ENCODE data around the gene MYRFL. TPM values are rescaled to one million over a fixed set of nuclear protein-coding genes. Genes with fewer than 3 reads are reported as not detected.
A peak's percentile ranks its signal among the peaks of the same experiment; 100 is the strongest.

The MYRFL gene
- total RNA-seq, 4 donors from 2014 or later: 1.5 TPM; not detected in 3

- intact Hi-C loops (cut with DNase I; ENCODE audit: low total_unique reads): no loop called here
- H3K27ac ChIP-seq: no peak overlapping the region
- TF ChIP-seq POLR2A (IDR thresholded peaks at IDR 0.05) (no peak), CTCF (IDR thresholded peaks at IDR 0.05) (no peak)
- no peaks in the 10 kb centered on the region for H3K9me3 ChIP-seq
- H3K36me3 ChIP-seq: no peaks in the 10 kb centered on the region
- H3K4me3 ChIP-seq: no peak overlapping the region
- no peaks in the 10 kb centered on the region for H3K4me1 ChIP-seq
- H3K27me3 ChIP-seq: no peaks in the 10 kb centered on the region
- DNase-seq: no peak
Observed at GRCh38 chr12:69961246-69961645, 136.2 kb downstream of the MYRFL start.

GRCh38 chr12:69966409-69966808, 141.4 kb downstream of the MYRFL start:
- Histone ChIP-seq H3K36me3 (no peaks in the 10 kb centered on the region), H3K27me3 (no peaks in the 10 kb centered on the region), H3K9me3 (no peaks in the 10 kb centered on the region), H3K27ac (no peak overlapping the region), H3K4me1 (no peaks in the 10 kb centered on the region), H3K4me3 (no peak overlapping the region)
- intact Hi-C loops (cut with DNase I; ENCODE audit: low total_unique reads): no loop called here
- TF ChIP-seq POLR2A (IDR thresholded peaks at IDR 0.05) (no peak), CTCF (IDR thresholded peaks at IDR 0.05) (no peak)
- peak in 1 of 2 donors; percentile 22 for DNase-seq

GRCh38 chr12:69966839-69967238, 141.8 kb downstream of the MYRFL start:
- no peaks in the 10 kb centered on the region for H3K4me1 ChIP-seq
- no peaks in the 10 kb centered on the region for H3K27me3 ChIP-seq
- no peak for DNase-seq
- H3K27ac ChIP-seq: no peak overlapping the region
- H3K9me3 ChIP-seq: no peaks in the 10 kb centered on the region
- H3K4me3 ChIP-seq: no peak overlapping the region
- no peaks in the 10 kb centered on the region for H3K36me3 ChIP-seq
- intact Hi-C loops (cut with DNase I; ENCODE audit: low total_unique reads): no loop called here
- TF ChIP-seq POLR2A (IDR thresholded peaks at IDR 0.05) (no peak), CTCF (IDR thresholded peaks at IDR 0.05) (no peak)

GRCh38 chr12:69969011-69969410, 144.0 kb downstream of the MYRFL start:
- no peak overlapping the region for H3K27ac ChIP-seq
- no peaks in the 10 kb centered on the region for H3K27me3 ChIP-seq
- H3K4me1 ChIP-seq: no peaks in the 10 kb centered on the region
- TF ChIP-seq POLR2A (IDR thresholded peaks at IDR 0.05): no peak
- TF ChIP-seq CTCF (IDR thresholded peaks at IDR 0.05): no peak
- no peak for DNase-seq
- intact Hi-C loops (cut with DNase I; ENCODE audit: low total_unique reads): no loop called here
- H3K36me3 ChIP-seq: no peaks in the 10 kb centered on the region
- H3K4me3 ChIP-seq: no peak overlapping the region
- no peaks in the 10 kb centered on the region for H3K9me3 ChIP-seq

- H3K27me3 ChIP-seq: no peaks in the 10 kb centered on the region
- intact Hi-C loops (cut with DNase I; ENCODE audit: low total_unique reads): no loop called here
- TF ChIP-seq POLR2A (IDR thresholded peaks at IDR 0.05) (no peak), CTCF (IDR thresholded peaks at IDR 0.05) (no peak)
- no peak overlapping the region for H3K27ac ChIP-seq
- no peak for DNase-seq
- no peaks in the 10 kb centered on the region for H3K4me1 ChIP-seq
- no peaks in the 10 kb centered on the region for H3K36me3 ChIP-seq
- H3K9me3 ChIP-seq: no peaks in the 10 kb centered on the region
- H3K4me3 ChIP-seq: no peak overlapping the region
Observed at GRCh38 chr12:69972136-69972535, 147.1 kb downstream of the MYRFL start.
